Vagina (tissue), 2 donors: ENCODE measurements around the gene TMEM203.

Source experiments
- POLR2A ChIP-seq, 2 donors: fragments of 450-650 bp; IDR thresholded peaks; one replicate each; pipeline ENCODE4 v1.6.1; 2017; ENCODE audit warnings: antibody characterized with exemption in 2 of 2, mild to moderate bottlenecking in 2 of 2, moderate library complexity in 2 of 2
- POLR2AphosphoS5 ChIP-seq, 2 donors: sonication (generic); formaldehyde crosslinking; IDR thresholded peaks; one replicate each; pipeline ENCODE4 v1.9.0; 2017; ENCODE audit warnings: antibody characterized with exemption in 2 of 2, mild to moderate bottlenecking in 2 of 2, low read depth in 1 of 2; ENCODE audit not compliant: insufficient read depth in 1 of 2

DNA sequence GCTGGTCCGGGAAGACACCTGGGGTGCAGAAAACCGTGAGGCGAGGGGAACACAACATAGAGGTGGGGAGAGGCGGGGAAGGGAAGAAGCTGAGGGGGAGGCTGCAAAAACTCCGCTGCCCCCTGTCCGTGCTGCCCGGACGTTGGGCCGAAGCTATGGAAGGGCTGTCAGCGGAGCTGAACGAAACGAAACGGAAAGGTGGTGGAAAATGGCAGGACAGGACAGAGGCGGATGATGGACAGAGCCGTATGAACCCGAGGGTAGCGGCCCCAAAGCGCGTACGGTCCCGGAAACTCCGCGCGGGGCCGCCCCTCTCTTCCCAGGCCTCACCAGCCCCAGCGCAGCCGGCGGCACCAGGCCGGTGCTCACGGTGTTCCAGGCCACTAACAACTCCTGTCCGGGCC, 17.4 kb downstream of the TMEM203 start:
- TF ChIP-seq POLR2A (IDR thresholded peaks at IDR 0.05) (no peak), POLR2AphosphoS5 (IDR thresholded peaks at IDR 0.05; ENCODE audit: insufficient read depth in 1 of 2, low read depth in 1 of 2) (no peak)
